Right ventricle myocardium inferior (tissue), 1 donor: ENCODE results near the gene CWC25. TPM values are rescaled to one million over a fixed set of nuclear protein-coding genes. Genes with fewer than 3 reads are reported as not detected.

Experiments
- ATAC-seq: fragments of 200-7000 bp; cut with Tn5 transposase; one replicate; pipeline ENCODE4 v1.9.1; 2020; ENCODE audit warnings: mild to moderate bottlenecking, moderate library complexity
- DNase-seq: peaks from one replicate; pipeline ENCODE4 v3.0.0; 2021; ENCODE audit errors: missing footprints
- intact Hi-C: fragments of 100-400 bp; cut with DNase I; formaldehyde crosslinking; loops from one replicate; pipeline ENCODE4 v1.11.0; 2022
- long read RNA-seq: library from polyadenylated mRNA; unstranded; transcript quantifications from one replicate; pipeline ENCODE4 v2.0.0, GENCODE V29; 2021
- total RNA-seq: library from RNA; stranded (reverse); fragmentation: NEBNext Ultra II Directional; extraction: Animal tissue kit (Norgen Biotek cat#: 25700); gene quantifications from one replicate; pipeline ENCODE4 v1.2.1, GENCODE V29; 2021
- donor health status: DM: no; HTN: yes; CAD: no; lungs with severe emphysema.

The CWC25 gene
- 9.4 TPM for total RNA-seq
- long read RNA-seq, partial matches to known transcripts = 0 of 3 reads
- long read RNA-seq, other reads (novel, unspliced or antisense) = 1 of 3 reads

- intact Hi-C loops = loop anchor here (1.0 to 2.0 kb wide), 2 partner anchors 25 to 28 kb away; partner anchors contain the start of gene RPL23
- ATAC-seq (peak; percentile 93), DNase-seq (peak; percentile 97)
Measured at GRCh38 chr17:38824899-38825761, at the start of gene CWC25. TSS of gene CWC25 (minus strand) at chr17:38825321. CDS start at chr17:38825183, 138 bp downstream.

- intact Hi-C loops = loop anchor here (5.0 kb wide), 2 partner anchors 48 to 93 kb away; partner anchors contain the start of gene FBXO47
- ATAC-seq = no peak
- no peak for DNase-seq
Measured at GRCh38 chr17:38873640-38874380, 48.7 kb upstream of the CWC25 start.

- DNase-seq (no peak), ATAC-seq (no peak)
- intact Hi-C loops = loop anchor here (5.0 kb wide), 2 partner anchors 49 to 94 kb away; partner anchors contain the start of gene FBXO47
Measured at GRCh38 chr17:38872671-38873385, 47.7 kb upstream of the CWC25 start.

- DNase-seq (no peak), ATAC-seq (no peak)
- intact Hi-C loops = loop anchor here (5.0 kb wide), 2 partner anchors 50 to 95 kb away; partner anchors contain the start of gene FBXO47
Measured at GRCh38 chr17:38872027-38872511, 46.9 kb upstream of the CWC25 start.

- ATAC-seq = no peak
Measured at GRCh38 chr17:38871247-38872015, 46.3 kb upstream of the CWC25 start.

GRCh38 chr17:38870259-38871165 lies 45.4 kb upstream of the CWC25 start:
- DNase-seq (peak; percentile 88), ATAC-seq (peak; percentile 63)
- intact Hi-C loops = loop anchor here (2.0 to 5.0 kb wide), 3 partner anchors 26 to 97 kb away; partner anchors contain the start of gene FBXO47

More at GRCh38 chr17:38871247-38872015, 46.3 kb upstream of the CWC25 start:
- intact Hi-C loops = loop anchor here (2.0 to 5.0 kb wide), 3 partner anchors 25 to 96 kb away; partner anchors contain the start of gene FBXO47
- peak; percentile 83 for DNase-seq

GRCh38 chr17:38869526-38870258 lies 44.6 kb upstream of the CWC25 start, which contains the start of gene LASP1:
TSS of gene LASP1 (plus strand) at chr17:38870058. CDS start at chr17:38870190, 132 bp downstream.
- ATAC-seq (peak; percentile 85), DNase-seq (peak; percentile 96)
- intact Hi-C loops = loop anchor here (1.0 to 5.0 kb wide), 6 partner anchors 16 to 283 kb away; partner anchors contain the start of genes FBXO47, PSMB3 and RPL23

GRCh38 chr17:38868817-38869525 lies 43.9 kb upstream of the CWC25 start:
- DNase-seq (peak; percentile 91), ATAC-seq (peak; percentile 76)
- intact Hi-C loops = loop anchor here (1.0 to 5.0 kb wide), 3 partner anchors 16 to 284 kb away; partner anchors contain the start of genes PSMB3 and RPL23

GRCh38 chr17:38867968-38868816 lies 43.1 kb upstream of the CWC25 start:
- intact Hi-C loops = loop anchor here (2.0 to 5.0 kb wide), 2 partner anchors 116 to 285 kb away; partner anchors contain the start of gene PSMB3

GRCh38 chr17:38867179-38867967 lies 42.3 kb upstream of the CWC25 start:
- no peak for ATAC-seq
- intact Hi-C loops = loop anchor here (5.0 kb wide), 1 partner anchor 115 kb away; the partner anchor contains the start of gene PSMB3
- no peak for DNase-seq

More at GRCh38 chr17:38867968-38868816, 43.1 kb upstream of the CWC25 start:
- ATAC-seq (peak; percentile 29), DNase-seq (peak; percentile 80)

- no peak for ATAC-seq
- intact Hi-C loops = loop anchor here (5.0 kb wide), 1 partner anchor 113 kb away; the partner anchor contains the start of gene PSMB3
- no peak for DNase-seq
Measured at GRCh38 chr17:38864636-38865398, 39.7 kb upstream of the CWC25 start.

- ATAC-seq (no peak), DNase-seq (no peak)
- intact Hi-C loops = no loop called here
Measured at GRCh38 chr17:38861399-38861843, 36.3 kb upstream of the CWC25 start.
